Testis (tissue), 3 donors: Measurements from ENCODE around the gene MYBPC3. TPM values are rescaled to one million over a fixed set of nuclear protein-coding genes. Genes with fewer than 3 reads are reported as not detected.

Source experiments
- DNase-seq: peaks from one replicate; pipeline ENCODE4 v3.0.0-alpha.2; 2019
- H3K27ac ChIP-seq, 2 donors: fragments of 200-600 bp; sonication (generic); one replicate each; pipeline ENCODE4 v1.5.1; 2019
- H3K27me3 ChIP-seq: fragments of 200-600 bp; sonication (generic); one replicate; pipeline ENCODE4 v1.5.1; 2019
- H3K36me3 ChIP-seq: fragments of 200-600 bp; sonication (generic); one replicate; pipeline ENCODE4 v1.5.1; 2017; ENCODE audit warnings: low read depth; ENCODE audit errors: missing control alignments
- H3K4me1 ChIP-seq: fragments of 200-600 bp; sonication (generic); one replicate; pipeline ENCODE4 v1.5.1; 2019
- H3K4me3 ChIP-seq, 2 donors: fragments of 200-600 bp; sonication (generic); one replicate each; pipeline ENCODE4 v1.5.1; 2017 to 2019
- H3K9me3 ChIP-seq: fragments of 200-600 bp; sonication (generic); one replicate; pipeline ENCODE4 v1.5.1; 2017
- POLR2A ChIP-seq: fragments of 450-650 bp; IDR thresholded peaks from one replicate; pipeline ENCODE4 v1.6.1; 2017; ENCODE audit warnings: antibody characterized with exemption, mild to moderate bottlenecking, moderate library complexity
- WGBS, 2 donors: methylation state at CpG; one replicate each; pipeline ENCODE4 v1.1.5; 2018; 5-methylcytosine and 5-hydroxymethylcytosine counted together
- intact Hi-C: fragments of 100-400 bp; cut with DNase I; formaldehyde crosslinking; loops from one replicate; pipeline ENCODE4 v1.15.1; 2023; ENCODE audit warnings: low total_unique reads
- polyA plus RNA-seq: library from polyadenylated mRNA; stranded (reverse); fragments of 350-450 nt; fragmentation: Illumina TruSeq; extraction: RNeasy Lipid Tissue Mini Kit (QIAGEN cat#74804); gene quantifications from one replicate; pipeline ENCODE4 v1.2.3, GENCODE V29; 2014; ENCODE audit warnings: low read depth, low replicate concordance; ENCODE audit not compliant: insufficient read depth
- total RNA-seq, 2 donors: library from RNA; depleted of rRNA; stranded (reverse); fragments of >200 nt; gene quantifications; one replicate each; pipeline ENCODE4 v1.2.3, GENCODE V29; 2016
- TF ChIP-seq, protein P1 (sequence below), 3 experiments: fragments of 450-650 bp in 2 of 3; fragments of 200-600 bp in 1 of 3; sonication (generic) in 1 of 3; IDR thresholded peaks; one replicate each; pipeline ENCODE4 v1.5.1; 2016 to 2019; ENCODE audit warnings: antibody characterized with exemption in 3 of 3, mild to moderate bottlenecking in 2 of 3, moderate library complexity in 1 of 3

The MYBPC3 gene
- total and polyA plus RNA-seq, 3 donors from 2014 or later = 0.68 to 1.7 (median 0.79) TPM

DNA sequence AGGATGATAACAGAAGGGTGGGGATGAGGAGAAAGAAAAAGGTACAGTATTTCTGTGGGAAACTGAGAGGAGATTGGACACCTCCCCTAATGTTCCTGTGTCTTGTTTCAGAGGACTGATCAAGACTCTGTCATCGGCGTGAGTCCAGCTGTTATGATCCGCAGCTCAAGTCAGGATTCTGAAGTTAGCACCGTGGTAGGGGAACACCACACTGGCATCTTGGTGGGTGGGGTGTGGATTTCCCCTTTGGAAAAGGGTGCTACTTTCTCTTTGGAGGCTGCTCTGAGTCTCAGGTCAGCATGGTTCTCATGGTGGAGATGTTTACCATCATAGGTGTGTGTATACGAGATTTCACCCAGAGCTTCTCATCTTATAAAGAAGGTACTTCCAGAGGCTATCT, 57.1 kb downstream of the MYBPC3 start:
- Histone ChIP-seq H3K9me3 (no peaks in the 10 kb centered on the region), H3K27ac (no peak overlapping the region), H3K4me1 (no peaks in the 10 kb centered on the region), H3K4me3 (no peak overlapping the region), H3K36me3 (no peaks in the 10 kb centered on the region), H3K27me3 (no peaks in the 10 kb centered on the region)
- intact Hi-C loops = no loop called here
- TF ChIP-seq POLR2A = no peak
- TF ChIP-seq, protein P1, sequence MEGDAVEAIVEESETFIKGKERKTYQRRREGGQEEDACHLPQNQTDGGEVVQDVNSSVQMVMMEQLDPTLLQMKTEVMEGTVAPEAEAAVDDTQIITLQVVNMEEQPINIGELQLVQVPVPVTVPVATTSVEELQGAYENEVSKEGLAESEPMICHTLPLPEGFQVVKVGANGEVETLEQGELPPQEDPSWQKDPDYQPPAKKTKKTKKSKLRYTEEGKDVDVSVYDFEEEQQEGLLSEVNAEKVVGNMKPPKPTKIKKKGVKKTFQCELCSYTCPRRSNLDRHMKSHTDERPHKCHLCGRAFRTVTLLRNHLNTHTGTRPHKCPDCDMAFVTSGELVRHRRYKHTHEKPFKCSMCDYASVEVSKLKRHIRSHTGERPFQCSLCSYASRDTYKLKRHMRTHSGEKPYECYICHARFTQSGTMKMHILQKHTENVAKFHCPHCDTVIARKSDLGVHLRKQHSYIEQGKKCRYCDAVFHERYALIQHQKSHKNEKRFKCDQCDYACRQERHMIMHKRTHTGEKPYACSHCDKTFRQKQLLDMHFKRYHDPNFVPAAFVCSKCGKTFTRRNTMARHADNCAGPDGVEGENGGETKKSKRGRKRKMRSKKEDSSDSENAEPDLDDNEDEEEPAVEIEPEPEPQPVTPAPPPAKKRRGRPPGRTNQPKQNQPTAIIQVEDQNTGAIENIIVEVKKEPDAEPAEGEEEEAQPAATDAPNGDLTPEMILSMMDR (IDR thresholded peaks at IDR 0.05) = no peak
- 91 to 95% methylated on average over 5 of the region's 5 CpGs for WGBS, 2 donors
- no peak for DNase-seq

DNA sequence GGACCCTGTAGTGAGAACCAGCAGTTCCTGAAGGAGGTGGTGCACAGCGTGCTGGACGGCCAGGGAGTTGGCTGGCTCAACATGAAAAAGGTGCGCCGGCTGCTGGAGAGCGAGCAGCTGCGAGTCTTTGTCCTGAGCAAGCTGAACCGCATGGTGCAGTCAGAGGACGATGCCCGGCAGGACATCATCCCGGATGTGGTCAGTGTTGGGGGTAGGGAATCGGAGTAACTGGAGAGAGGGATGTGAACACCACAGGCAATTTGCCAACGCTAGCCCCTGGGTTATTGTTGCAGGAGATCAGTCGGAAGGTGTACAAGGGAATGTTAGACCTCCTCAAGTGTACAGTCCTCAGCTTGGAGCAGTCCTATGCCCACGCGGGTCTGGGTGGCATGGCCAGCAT, 62.6 kb downstream of the MYBPC3 start:
- intact Hi-C loops = no loop called here
- Histone ChIP-seq H3K27me3 (no peaks in the 10 kb centered on the region), H3K36me3 (no peaks in the 10 kb centered on the region), H3K4me3 (no peak overlapping the region), H3K27ac (no peak overlapping the region), H3K4me1 (no peaks in the 10 kb centered on the region), H3K9me3 (no peaks in the 10 kb centered on the region)
- TF ChIP-seq, protein P1 (IDR thresholded peaks at IDR 0.05) = no peak
- no peak for TF ChIP-seq POLR2A
- 91 to 92% methylated on average over 15 of the region's 15 CpGs for WGBS, 2 donors
- DNase-seq = no peak

DNA sequence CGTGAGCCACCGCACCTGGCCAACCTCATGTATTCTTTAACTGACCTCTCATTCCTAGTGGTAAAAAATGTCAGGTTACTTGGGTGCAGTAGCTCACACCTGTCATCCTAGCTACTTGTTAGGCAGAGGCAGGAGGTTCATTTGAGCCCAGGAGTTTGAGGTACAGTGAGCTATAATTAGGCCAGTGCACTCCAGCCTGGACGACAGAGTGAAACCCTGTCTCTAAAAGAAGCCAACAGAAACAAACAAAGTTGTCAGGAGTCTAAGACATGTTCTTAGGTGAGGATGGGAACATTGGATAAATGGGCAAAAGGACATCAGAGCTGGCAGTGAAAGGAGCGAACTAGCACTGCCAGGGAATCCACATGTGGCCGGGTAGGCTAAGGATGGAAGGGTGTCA, 64.4 kb downstream of the MYBPC3 start:
- intact Hi-C loops = no loop called here
- DNase-seq = no peak
- no peaks in the 10 kb centered on the region for H3K4me1 ChIP-seq
- 87 to 96% methylated on average over 5 of the region's 5 CpGs for WGBS, 2 donors
- H3K9me3 ChIP-seq = no peaks in the 10 kb centered on the region
- H3K36me3 ChIP-seq = no peaks in the 10 kb centered on the region
- no peaks in the 10 kb centered on the region for H3K27me3 ChIP-seq
- H3K27ac ChIP-seq = no peak overlapping the region
- TF ChIP-seq, protein P1 (IDR thresholded peaks at IDR 0.05) = no peak
- no peak overlapping the region for H3K4me3 ChIP-seq

DNA sequence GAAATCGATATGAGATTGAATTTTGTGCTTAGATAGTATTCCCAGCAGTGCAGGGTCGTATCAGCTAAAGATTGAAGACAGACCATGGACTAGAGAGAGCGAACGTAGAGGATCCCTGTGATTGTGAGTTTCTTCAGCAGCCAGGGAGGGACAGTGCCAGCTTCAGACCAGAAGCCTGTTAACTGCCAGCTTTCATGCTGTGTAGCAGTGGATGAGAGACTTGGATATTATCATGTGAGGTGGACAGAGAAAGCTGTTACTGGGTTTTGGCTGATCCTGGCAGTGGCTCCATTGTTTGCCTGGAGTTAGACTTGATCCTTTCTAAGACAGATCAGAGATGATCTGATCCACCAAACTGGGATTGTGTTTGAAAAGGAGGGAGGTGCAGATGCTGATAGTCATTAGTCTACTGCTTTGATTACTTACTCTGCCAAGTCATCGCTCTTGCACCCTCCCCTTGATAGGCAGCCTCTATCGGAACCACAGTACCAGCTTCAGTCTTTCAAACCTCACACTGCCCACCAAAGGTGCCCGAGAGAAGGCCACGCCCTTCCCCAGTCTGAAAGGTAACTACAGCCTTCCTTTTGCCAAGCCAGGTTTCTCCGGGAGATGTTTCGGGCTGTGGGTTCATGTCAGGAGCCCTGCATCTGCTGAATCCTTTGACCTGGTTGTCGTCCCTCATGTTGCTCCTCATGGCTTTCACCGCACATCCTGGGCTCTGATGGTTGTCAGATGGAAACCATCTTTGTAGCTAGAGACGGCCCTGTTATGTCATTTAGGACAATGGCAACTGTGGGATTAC, 66.3 kb downstream of the MYBPC3 start:
- no peak for DNase-seq
- Histone ChIP-seq H3K27ac (no peak overlapping the region), H3K9me3 (no peaks in the 10 kb centered on the region), H3K4me3 (no peak overlapping the region), H3K36me3 (no peaks in the 10 kb centered on the region), H3K27me3 (no peaks in the 10 kb centered on the region), H3K4me1 (no peaks in the 10 kb centered on the region)
- no peak for TF ChIP-seq POLR2A
- WGBS, 2 donors = 91 to 93% methylated on average over 13 of the region's 13 CpGs
- intact Hi-C loops = no loop called here

DNA sequence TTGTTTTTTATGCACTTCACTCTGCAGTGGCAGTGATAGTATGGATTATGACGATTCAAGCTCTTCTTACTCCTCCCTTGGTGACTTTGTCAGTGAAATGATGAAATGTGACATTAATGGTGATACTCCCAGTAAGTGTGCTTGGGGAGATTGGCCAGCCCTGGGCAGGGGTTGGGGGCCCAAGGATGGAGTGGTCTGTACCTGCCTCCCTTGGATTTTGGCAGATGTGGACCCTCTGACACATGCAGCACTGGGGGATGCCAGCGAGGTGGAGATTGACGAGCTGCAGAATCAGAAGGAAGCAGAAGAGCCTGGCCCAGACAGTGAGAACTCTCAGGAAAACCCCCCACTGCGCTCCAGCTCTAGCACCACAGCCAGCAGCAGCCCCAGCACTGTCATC, 68.4 kb downstream of the MYBPC3 start:
- 89 to 98% methylated on average over 4 of the region's 4 CpGs for WGBS, 2 donors
- Histone ChIP-seq H3K27ac (no peak overlapping the region), H3K4me3 (no peak overlapping the region), H3K36me3 (no peaks in the 10 kb centered on the region), H3K9me3 (no peaks in the 10 kb centered on the region), H3K4me1 (no peaks in the 10 kb centered on the region), H3K27me3 (no peaks in the 10 kb centered on the region)
- intact Hi-C loops = no loop called here
- DNase-seq = no peak
- TF ChIP-seq POLR2A = no peak
- TF ChIP-seq, protein P1 (IDR thresholded peaks at IDR 0.05) = no peak
